Glomerular visceral epithelial cell (primary cell): Measurements from ENCODE around the gene EPHA10.

Experiments used
- DNase-seq: peaks from one replicate; pipeline ENCODE4 v3.0.0-alpha.2; 2016; ENCODE audit errors: extremely low spot score

EPHA10 gene

DNA sequence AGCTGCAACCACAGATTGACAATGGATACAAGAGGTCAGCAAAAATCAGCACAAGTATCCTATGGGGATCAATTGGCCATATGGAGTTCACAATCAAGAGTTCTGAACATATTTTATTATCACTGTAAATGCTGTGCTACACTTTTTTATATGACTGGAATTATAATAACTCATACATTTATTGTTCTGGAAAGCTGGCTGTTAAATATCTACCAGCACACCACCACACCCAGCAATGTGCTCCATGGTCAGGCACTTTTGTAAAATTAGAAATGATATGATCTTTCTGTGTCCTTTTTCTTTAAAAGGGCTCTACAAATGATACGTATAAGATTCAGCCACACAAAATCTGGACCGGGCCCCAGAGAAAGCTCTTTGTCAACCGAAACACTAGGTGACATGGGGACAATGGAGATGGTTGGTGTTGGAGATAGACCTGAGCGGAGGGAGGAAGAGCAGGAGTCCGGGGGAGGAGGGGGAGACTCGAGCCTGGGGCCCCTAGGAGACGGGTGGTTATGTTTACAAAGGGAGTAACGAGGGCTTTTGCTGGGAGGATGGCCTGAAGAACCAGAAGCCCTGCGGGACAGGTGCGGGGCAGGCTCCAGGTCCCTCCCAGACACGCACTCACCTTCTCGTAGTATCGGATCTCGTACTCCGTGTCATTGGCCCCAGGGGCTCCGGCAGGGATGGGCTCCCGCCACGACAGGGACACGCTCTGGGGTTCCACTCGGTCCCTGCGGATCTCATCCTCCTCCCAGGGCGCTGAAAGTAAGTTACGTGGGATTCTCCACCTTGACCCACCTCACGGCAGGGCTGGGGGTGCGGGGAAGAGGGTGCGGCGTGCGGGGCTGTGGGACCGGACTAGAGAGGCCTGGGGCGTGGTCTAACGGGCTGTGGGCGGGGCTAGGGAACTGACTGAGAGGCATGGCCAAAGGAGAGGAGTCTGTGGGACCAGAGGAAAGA, 30.0 kb downstream of the EPHA10 start:
- no peak for DNase-seq

DNA sequence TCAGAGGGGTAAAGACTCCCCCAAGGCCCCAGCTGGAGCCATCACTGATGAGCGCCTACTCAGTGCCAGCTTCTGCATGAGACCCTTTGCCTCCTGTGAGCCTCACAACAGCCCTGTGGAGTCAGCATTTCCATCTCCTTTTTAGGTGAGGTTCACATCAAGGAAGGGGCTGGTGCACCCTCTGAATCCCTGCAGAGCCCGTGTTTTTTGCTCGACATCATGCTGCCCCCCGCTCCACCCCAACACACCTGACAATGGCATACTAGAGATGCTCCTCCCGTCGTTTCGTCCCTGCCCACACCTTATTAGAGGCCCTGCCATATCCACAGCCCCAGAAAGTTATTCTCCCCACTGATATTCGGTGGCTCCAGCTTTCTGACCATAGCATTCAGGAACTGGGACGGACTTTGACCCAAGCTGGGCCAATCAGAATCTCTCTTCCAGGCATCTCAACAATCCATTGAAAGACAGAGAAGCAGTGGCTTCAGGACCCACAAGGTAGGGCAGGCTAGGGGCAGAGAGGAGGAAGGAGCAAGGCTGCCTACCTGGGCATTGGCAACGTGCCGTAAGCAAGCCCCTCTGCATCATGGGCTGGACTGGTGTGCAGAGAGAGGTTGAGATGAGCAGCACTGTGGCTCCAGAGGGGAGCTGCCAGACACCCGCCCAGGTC, 32.7 kb downstream of the EPHA10 start:
- no peak for DNase-seq

DNA sequence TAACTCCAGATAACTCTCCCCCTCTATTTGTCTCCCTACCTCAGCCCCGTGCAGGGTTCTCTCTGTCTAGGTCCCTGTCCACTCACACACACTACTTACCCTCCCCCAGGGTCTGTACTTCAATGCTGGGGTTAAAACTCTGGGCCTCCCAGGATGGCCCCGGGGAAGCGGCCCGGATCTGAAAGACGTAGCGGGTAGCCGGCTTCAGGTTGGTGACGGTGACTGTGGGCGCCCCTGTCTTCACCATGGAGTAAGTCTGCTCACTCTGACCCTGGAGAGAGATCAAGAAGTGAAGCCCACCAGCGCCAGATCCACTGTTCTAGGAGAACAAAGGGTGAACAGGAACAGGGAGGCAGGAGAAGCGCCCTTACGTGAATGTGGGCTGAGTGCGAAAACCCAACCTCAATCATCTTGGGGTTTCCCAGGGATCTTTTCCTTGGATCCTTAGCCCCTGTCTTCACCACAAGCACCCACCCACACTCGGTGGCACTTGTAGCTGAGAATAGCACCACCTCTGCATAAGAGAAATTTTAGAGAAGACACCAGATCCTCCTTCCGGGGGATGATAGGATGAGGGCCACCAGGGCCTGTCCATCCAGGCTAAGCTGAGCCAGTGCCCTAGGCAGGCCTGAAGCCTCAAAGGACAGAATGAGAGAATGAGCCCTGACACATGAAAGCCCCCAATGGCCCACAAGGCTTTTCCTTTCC, 33.5 kb downstream of the EPHA10 start:
- DNase-seq = no peak

DNA sequence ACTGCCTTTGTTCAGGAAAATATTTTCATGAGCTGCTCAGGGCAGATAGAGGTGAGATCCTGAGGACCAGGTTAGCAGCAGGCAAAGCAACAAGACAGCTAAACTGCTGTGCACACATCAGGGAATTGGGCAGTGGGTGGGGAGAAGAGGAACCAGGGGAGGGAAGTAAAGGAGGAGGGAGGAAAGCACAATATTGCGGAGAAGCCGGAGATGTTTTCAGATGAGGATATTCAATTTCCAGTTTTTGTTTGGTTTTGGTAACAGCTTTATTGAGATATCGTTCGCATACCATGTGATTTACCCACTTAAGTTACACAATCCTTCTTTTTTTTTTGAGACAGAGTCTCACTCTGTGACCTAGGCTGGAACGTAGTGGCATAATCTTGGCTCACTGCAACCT, 34.5 kb downstream of the EPHA10 start:
- no peak for DNase-seq

DNA sequence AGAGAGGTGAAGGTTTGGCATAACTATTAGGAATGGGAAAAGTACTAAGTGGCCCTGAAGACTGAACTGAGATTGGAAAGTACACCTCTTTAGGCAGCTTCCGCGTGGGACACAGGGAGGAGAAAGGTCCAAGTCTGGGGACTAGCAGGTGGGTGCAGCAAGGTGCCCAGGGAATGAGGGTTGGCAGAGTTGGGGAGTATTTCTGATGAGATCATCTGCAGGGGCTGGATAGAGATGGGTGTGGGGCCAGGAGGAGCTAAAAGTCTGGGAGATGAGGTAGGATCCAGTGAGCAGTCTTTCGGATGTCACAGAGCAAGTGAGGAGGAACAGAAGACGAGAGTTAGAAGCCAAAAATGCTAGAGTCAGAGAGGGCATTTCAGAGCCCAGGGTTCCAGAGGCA, 36.5 kb downstream of the EPHA10 start:
- DNase-seq = no peak

DNA sequence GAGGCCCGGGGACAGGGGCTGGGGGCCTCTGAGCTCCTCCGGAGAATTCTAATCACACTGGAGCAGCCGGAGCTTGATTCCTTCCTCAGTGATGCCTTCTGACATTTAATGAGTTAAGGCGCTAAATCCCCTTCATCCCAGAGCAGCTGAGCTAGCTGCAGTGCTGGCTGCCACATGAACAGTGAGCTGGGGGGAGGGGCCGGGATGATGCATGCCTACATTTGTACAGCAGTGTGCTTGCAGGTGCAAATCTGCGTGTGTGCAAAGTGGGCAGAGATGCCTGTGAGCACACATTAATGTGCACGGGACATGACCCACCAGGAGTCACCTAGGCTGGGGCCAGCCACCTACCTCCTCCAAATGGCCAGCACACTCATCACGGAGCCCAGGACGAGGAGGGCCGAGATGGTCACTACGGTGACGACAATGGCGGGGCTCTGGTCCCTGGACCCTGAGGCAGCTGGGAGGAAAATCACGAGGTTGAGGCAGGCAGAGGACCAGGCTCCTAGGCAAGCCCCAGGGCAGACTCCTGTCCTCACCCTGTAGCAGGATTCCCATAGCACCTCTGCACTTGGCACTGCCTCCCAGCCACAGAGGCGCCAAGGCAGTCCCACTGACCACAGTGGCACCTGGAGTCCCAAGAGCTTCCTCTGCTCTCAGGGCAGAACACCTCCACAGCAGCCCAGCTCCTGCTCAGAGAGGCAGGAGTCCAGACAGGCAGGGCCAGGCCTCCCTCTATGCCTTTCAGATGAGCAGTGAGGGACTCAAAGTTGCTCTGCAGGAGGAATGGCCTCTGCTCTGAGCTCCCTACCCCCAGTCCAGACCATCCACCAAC, 38.0 kb downstream of the EPHA10 start:
- no peak for DNase-seq

DNA sequence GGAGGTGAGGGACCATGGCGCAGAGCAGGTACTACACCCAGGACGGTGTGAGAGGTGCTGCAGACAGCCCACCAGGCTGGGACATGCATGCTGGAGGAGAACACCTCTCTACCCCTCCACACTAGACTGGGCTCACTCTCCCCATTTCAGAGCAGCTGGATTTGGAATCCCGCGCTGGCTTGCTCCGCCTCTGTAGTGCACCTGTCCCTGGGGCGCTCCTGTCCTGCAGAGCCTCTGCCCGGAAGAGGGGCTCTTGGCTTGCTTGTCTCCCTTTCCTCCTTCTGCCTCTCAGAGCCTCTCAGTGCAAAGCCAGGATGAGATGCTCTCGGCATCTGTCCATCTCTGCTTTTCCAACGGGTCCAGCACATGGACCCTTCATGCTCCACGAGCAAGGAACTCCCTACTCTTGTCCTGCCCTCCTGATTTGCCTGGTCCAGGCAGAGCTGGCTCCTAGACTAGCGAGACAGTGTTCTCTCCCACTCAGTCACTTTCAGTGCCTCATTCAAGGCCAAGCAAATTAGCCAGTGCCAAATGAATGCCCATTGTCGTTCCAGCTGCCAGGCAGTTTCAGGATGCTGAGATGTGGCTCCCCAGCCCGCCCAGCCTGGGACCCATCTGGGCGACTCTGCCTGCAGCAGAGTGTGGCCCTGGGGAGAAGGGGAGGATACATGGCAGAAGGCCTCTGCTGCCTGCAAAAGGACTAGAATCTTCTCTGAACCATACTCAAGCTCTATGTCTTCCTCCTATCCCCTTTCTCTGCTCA, 38.9 kb downstream of the EPHA10 start:
- DNase-seq = no peak

DNA sequence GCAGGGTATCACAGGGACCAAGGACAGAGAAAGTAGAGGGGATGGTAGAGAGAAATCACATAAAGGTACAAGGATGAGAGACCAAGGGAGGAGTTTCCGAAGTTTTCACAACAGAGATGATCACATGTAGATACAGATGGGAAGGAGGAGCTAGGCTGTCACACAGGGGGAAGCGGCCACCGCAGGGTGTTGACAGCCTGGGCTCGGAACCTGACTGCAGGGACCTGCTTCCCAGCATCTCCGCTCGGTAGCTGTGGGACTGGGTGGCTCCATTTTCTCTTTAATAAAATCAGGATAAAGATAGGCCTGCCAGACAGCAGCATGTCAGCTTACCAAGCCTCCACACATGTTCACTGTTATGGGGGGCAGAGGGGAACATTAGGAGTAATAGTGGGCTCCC, 40.3 kb downstream of the EPHA10 start:
- no peak for DNase-seq

DNA sequence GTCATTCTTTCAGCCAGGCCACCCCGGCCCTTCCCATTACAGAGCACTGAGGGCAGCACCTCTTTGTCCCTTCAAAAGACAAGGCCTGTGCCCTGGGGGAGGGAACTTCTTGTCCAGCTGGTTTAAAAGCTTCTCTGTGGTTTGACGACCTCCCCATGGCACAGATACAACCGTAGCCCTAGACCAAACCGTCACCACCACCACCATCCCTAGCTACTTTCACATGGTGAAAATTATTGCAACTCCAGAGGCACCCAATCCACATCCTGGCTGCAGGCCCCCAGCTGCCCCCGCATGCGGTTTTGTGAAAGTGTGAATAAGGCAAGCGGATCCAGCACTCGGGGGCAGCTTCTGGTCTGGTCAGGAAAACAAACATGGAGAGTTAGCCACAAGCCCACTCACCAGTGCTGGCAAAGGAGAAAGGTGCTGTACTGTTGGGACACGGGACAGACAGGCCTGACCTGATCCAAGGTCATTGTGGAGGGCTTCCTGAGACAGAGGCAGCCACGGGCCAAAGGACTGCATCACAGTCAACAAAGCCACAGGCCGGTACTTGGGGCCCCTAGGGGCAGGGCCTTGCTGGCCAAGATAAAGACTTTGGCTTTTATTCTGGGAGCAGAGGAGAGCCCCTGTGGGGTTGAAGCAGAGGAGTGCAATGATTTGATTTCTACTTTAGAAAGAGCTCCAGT, 41.4 kb downstream of the EPHA10 start:
- DNase-seq = no peak

DNA sequence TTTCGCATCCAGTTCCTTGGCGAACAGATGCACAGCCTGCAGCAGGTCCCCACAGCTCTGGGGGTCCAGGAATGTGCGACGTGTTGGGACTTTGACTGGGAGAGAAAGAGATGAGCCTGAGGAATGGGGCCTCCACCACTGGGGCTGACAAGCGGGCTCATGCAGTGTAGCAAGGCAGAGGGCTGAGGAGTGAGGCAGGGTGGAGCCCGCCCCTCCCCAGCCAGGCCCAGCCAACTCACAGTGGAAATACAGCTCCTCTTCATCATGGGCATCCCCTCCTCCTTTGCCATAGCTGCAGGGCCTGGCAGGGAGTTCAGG, 41.9 kb downstream of the EPHA10 start:
- no peak for DNase-seq

DNA sequence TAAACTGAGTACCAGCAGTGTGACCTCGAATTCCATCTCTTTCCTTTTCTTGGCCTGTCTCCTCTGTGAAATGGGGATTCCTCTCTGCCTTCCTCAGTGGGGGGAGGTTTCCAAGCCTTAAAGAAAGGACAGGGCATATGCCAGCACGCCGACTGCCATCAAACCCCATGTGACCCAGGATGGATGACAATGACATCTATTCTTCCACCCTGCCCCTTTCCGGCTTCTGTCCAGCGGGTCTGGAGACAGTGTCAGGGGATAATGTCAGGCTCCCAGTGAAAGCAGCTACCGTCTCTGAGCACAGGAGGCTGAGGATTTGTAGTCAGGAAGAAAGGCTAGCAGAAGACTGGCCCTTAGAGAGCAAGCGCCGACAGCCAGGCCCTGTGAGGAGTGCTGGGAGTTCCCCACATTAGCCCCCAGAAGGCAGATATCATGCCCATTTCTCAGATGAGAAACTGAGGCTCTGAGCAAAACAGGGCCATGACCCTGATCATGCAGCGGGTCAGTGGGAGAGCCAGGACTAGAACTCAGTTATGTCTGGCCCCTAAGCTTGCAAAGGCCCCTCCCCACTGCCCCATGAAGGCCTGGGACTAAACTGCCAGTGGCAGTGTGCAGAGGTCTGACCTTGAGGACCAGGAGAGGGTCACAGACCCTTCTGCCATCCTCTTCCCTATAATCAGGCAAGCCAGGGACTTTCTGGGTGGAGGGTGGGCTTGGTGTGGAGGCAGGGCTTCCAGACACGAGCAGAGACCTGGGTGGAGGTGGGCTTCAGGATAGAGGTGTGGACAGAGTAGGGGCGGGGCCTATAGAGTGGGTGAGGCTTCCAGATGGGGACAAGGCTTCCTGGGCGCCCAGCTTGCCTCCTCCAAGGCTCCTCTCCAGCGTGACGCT, 42.5 kb downstream of the EPHA10 start:
- DNase-seq = no peak

DNA sequence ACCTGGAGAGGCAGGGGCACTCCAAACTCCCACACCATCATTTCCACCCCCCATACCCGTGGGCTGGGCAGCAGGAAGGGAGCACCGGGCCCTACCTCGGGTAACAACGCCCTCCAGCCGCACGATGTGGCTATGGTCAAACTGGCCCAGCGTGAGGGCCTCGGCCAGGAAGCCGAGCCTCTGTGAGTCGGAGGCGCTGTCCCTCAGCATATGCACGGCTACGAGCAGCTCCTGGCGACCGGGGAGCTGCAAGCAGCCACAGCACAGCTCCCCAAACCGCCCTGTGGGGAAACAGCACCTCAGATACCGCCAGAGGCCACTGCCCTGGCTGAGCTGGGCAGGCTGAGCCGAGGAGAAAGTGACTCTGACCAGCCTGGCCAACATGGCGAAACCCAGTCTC, 43.4 kb downstream of the EPHA10 start:
- no peak for DNase-seq

DNA sequence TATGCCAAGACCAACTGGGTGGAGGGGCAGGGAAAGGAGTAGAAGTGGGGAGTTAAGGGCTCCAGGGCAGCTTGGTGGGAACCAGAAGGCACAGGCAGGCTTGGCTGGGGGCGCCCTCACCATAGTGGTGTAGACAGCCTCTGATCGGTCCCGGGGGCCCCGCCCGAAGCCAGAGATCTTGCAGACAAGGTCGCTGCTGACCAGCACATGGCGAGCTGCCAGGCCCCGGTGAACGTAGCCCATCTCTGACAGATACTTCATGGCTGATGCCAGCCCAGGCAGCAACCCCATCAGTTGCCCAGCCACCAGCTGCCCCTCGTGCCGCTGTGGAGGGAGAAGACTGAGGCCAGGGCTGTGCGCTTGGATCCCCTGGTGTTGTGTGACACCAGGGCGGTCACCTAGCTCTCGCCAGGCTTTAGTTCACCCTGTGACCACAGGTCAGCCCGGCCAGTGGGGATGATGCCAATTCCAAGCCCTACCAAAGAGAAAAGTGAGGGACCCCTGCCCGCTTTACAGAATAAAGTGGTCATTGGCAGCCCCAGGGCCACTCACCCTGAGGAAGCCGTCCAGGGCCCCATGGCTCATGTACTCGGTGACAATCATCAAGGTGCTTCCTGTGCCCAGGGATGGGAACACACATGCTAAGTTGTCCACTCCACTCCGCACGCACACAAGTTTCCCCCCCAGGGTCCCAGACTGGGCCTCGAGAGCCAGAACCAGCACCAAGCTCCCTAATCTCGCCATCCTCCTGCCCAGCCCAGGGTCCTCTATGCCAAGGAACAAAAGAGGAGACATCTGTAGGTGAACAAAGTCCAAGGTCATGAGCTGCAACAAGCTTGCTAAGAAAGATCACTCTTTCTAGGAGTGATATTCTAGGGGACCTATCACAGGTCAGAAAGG, 44.4 kb downstream of the EPHA10 start:
- DNase-seq = no peak

DNA sequence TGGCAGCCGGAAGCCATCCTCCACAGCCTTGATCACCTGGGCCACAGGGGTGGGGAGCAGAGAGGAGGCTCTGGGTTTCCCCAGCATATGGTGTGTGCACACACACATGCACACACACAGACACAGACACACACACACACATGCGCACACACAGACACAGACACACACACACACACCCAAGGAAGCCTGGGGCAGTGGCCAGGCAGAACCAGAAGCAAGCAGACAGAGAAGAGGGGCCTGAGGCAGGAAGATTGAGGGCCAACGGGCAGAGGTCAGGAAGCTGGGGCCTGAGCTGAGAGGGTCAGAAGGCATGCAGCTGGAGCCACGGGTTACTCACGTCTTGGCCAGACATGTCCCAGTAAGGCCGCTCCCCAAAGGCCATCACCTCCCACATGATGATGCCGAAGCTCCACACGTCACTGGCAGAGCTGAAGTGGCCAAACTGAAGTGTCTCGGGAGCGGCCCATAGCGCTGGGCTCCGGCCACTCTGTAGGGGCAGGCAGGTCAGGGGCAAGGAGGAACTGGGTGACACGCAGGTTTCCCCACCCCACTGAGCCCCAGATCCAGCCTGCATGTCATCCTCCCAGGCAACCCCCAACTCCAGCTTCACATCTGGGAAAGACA, 45.2 kb downstream of the EPHA10 start:
- no peak for DNase-seq

DNA sequence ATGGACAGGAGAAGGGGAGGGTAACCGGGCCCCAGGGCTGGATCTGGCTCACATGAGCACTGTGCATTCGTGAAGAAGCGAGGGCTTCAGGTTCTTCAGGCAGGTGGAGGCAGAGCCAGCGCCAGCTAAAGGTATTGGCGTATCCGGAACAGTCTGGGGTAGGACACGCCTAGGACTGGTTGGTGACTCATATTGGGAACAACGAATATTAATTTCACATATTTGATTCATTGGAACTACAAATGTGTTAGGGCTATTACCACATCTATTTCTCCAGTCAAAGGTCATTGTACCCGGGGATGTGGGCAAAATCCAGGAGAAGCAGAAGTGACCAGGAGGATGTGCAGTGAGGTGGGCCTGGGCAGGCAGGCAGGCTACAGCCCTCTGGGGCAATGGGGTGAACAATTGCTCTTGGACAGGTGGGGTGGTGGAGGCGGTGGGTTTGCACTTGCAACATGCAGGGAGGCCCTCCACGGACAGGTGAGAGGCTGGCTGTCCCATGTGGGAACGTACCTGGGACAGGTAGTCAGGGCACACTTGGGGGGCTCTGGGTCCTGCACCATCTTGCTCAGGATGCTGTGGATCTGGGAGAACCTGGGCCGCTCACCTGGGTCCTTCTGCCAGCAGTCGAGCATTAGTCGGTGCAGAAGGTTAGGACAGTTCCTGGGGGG, 45.9 kb downstream of the EPHA10 start:
- no peak for DNase-seq

DNA sequence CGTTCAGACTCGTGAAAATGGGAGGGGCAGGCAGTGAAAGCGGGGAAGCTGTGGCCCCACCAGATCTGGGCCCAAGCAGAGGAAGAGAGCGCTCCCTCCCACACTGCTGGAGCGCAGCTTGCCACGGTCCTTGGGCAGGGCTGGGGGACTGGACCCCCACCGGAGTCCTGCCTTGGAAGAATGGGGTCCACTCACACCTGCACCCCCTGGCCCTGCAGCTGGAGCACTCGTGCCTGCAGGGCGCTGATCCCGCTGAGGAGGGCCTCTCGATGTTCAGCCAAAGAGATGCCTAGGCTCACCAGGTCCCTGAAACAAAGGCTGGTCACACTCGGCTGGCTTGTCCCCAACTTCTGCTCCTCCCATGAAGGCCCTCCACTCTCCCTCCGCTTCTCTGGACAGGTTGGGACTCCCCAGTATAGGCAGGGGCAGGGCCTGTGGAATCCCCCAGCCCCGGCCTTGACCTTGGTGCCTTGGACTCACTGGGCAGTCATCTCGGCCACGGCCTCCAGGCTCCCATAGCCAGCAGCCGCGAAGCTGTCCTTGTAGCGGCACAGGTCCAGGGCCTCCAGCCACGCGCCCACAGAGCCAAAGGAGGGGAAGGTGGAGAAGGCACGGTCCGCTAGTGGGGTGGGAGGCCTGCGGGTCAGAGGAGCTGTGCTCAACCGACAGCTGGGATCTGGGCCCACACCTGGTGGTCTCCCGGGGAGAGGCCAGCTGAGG, 46.6 kb downstream of the EPHA10 start:
- no peak for DNase-seq

DNA sequence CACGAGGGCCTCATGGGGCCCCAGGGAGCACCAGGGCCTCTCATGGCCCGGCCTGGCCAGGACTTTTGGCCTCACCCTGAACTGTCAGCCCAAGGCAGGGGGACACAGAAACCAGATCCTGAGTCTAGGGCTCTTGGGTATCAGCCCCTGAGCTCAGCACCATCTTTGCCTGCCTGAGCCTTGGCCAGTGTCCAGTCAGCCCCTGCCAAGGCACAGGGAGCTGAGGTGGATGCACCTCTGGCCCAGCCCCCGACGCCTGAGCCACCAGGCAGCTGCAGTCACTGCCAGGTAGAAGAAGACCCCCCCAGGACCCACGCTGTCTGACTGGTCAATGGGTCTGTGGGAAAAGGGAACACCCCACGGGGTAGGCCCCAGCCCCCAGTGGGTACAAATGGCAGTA, 47.3 kb downstream of the EPHA10 start:
- no peak for DNase-seq
